Naive thymus-derived CD4-positive, alpha-beta T cell (primary cell): ENCODE measurements around the gene LAMTOR2. TPM values are rescaled to one million over a fixed set of nuclear protein-coding genes. Genes with fewer than 3 reads are reported as not detected.

ENCODE experiments used
- ATAC-seq: fragments of 150-1000 bp; cut with Tn5 transposase; 2 replicates; pipeline ENCODE4 v1.10.0; 2021; ENCODE audit warnings: mild to moderate bottlenecking, moderate library complexity
- CTCF ChIA-PET: fragments of 350-600 bp; sonication (Branson Sonifier 250); formaldehyde crosslinking; loops from one replicate; lab custom pipeline; 2021; ENCODE audit warnings: antibody characterized with exemption; lab: Charles Lee
- POLR2A ChIA-PET: fragments of 350-600 bp; sonication (Branson Sonifier 250); formaldehyde crosslinking; loops from one replicate; lab custom pipeline; 2021; ENCODE audit warnings: antibody characterized with exemption, inconsistent platforms; lab: Charles Lee
- DNase-seq, 9 donors: peaks; one replicate each; pipeline versions ENCODE4 v3.0.0 to v3.0.0-alpha.2; 2020 to 2022; ENCODE audit warnings: mixed read lengths in 1 of 9
- H3K27ac ChIP-seq: one replicate; pipeline ENCODE4 v1.7.0; 2013; ENCODE audit warnings: mild to moderate bottlenecking, low read depth, low read length, moderate library complexity
- H3K27me3 ChIP-seq, 2 donors: one replicate each; pipeline ENCODE4 v1.7.0; 2013; ENCODE audit warnings: low read length in 2 of 2, mild to moderate bottlenecking in 2 of 2, moderate library complexity in 2 of 2; ENCODE audit not compliant: control insufficient read depth in 2 of 2, insufficient read depth in 2 of 2
- H3K36me3 ChIP-seq, 3 experiments: 1 replicate in 2 of 3; 2 replicates in 1 of 3; pipeline ENCODE4 v1.7.0; 2013; ENCODE audit warnings: low read length in 3 of 3, mild to moderate bottlenecking in 3 of 3, moderate library complexity in 1 of 3; ENCODE audit not compliant: insufficient read depth in 3 of 3, control insufficient read depth in 2 of 3
- H3K4me1 ChIP-seq, 2 donors: one replicate each; pipeline ENCODE4 v1.7.0; 2013; ENCODE audit warnings: low read length in 2 of 2, mild to moderate bottlenecking in 2 of 2, moderate library complexity in 1 of 2; ENCODE audit not compliant: control insufficient read depth in 2 of 2, insufficient read depth in 2 of 2
- H3K4me3 ChIP-seq: 2 replicates; pipeline ENCODE4 v1.7.0; 2013; ENCODE audit warnings: mild to moderate bottlenecking, low read length
- H3K9me3 ChIP-seq, 3 experiments: 1 replicate in 2 of 3; 2 replicates in 1 of 3; pipeline ENCODE4 v1.7.0; 2013; ENCODE audit warnings: low read length in 3 of 3; ENCODE audit not compliant: control insufficient read depth in 2 of 3
- H3K27ac Mint-ChIP-seq, 9 donors: one replicate each; pipeline ENCODE4 v1.8.0; 2020 to 2022; ENCODE audit warnings: mixed read lengths in 9 of 9, mild to moderate bottlenecking in 8 of 9, moderate library complexity in 5 of 9, inconsistent platforms in 2 of 9
- H3K27me3 Mint-ChIP-seq, 5 donors: one replicate each; pipeline ENCODE4 v1.8.0; 2021 to 2022; ENCODE audit warnings: mixed read lengths in 5 of 5, mild to moderate bottlenecking in 1 of 5
- H3K36me3 Mint-ChIP-seq, 5 donors: one replicate each; pipeline ENCODE4 v1.8.0; 2020 to 2022; ENCODE audit warnings: mixed read lengths in 5 of 5, mild to moderate bottlenecking in 3 of 5, inconsistent platforms in 1 of 5
- H3K4me1 Mint-ChIP-seq, 7 donors: one replicate each; pipeline ENCODE4 v1.8.0; 2020 to 2022; ENCODE audit warnings: mixed read lengths in 7 of 7, mild to moderate bottlenecking in 3 of 7, inconsistent platforms in 1 of 7
- H3K4me3 Mint-ChIP-seq, 10 donors: one replicate each; pipeline ENCODE4 v1.8.0; 2020 to 2022; ENCODE audit warnings: mild to moderate bottlenecking in 10 of 10, mixed read lengths in 10 of 10, moderate library complexity in 6 of 10, inconsistent platforms in 2 of 10
- H3K9me3 Mint-ChIP-seq, 11 donors: one replicate each; pipeline ENCODE4 v1.8.0; 2020 to 2022; ENCODE audit warnings: mixed read lengths in 11 of 11, mild to moderate bottlenecking in 4 of 11, inconsistent platforms in 1 of 11, moderate library complexity in 1 of 11
- intact Hi-C, 2 donors: fragments of 100-400 bp; cut with micrococcal nuclease; formaldehyde crosslinking; loops; one replicate each; pipeline ENCODE4 v1.15.1; 2023
- polyA plus RNA-seq, 2 donors: library from polyadenylated mRNA; unstranded; fragments of 300-500 nt; fragmentation: Illumina TruSeq; gene quantifications; one replicate each; pipeline ENCODE4 v1.2.3, GENCODE V29; 2021
- total RNA-seq, 6 experiments: library from RNA in 5 of 6; stranded (reverse) in 5 of 6; gene quantifications; 1 replicate in 5 of 6; 2 replicates in 1 of 6; pipeline ENCODE4 v1.2.3 and lab custom pipeline; 2021 to 2026

Gene LAMTOR2
- total and polyA plus RNA-seq, 7 experiments from 2014 or later, result 13.3 to 97.9 (median 31.2) TPM

DNA sequence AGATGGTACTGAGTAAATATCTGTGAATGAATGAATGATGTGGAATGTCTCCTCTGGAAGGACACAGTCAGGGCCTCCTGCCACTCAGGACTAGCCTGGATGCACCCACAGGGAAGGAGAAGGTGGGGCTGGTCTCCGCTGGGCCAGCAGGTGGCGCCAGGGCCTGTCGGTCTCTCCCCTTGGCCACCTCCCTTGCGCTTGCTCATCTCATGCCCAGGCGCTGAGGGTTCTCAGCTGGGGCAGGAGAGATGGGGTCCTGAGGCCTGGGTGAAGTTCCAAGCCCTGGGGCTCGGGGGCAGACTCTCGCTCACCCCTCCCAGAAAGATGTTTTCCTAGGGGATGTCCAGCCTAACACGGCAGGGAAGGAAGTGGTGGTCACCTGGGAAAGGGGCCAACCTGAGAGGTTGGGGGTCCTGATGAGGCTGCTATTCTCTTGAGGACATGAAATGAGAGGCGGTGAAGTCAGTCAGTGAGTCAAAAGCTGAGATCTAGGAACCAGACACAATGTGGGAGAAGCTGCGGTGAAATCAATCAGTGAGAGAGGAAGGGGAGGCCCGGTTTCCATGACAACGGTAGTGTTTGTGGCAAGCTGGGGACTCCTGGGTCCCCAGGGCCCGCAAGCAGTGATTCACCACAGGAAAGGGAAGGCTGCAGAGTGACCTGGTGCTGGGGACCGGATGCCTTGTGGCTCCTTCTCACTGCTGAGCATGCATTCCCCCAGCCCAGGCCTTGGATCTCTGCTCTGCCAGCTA lies 42.2 kb downstream of the LAMTOR2 start:
- H3K36me3 Mint-ChIP-seq, result no peaks in the 10 kb centered on the region
- DNase-seq (peak; percentile 77 to 91 (median 80)), ATAC-seq (peak; percentile 87)
- peak overlapping the region; percentile 76 to 95 (median 91) for H3K27ac Mint-ChIP-seq
- peaks cover 18 to 45% (median 26%) of the 10 kb centered on the region in 7 donors for H3K4me1 Mint-ChIP-seq
- ChIA-PET POLR2A (interaction anchor here (0.6 to 5.0 kb wide), 7 partner anchors 9 to 605 kb away, joined by 3 to 49 read pairs (median 4); no protein-coding TSS in a partner anchor), CTCF (interaction anchor here (1.1 to 20.3 kb wide), 9 partner anchors 9 to 153 kb away, joined by 3 to 340 read pairs (median 5); partner anchors contain the start of gene LMNA)
- H3K27ac ChIP-seq, result peak overlapping the region; percentile 63
- peaks cover 0 to 52% (median 0%) of the 10 kb centered on the region in 5 donors for H3K27me3 Mint-ChIP-seq
- H3K9me3 Mint-ChIP-seq, result peaks cover 0 to 2% (median 0%) of the 10 kb centered on the region in 11 donors
- no peaks in the 10 kb centered on the region for H3K27me3 ChIP-seq
- peak overlapping the region; percentile 10 for H3K4me3 ChIP-seq
- H3K9me3 ChIP-seq, result no peaks in the 10 kb centered on the region
- H3K4me3 Mint-ChIP-seq, result peak overlapping the region; percentile 31 to 83 (median 72)
- intact Hi-C loops, result loop anchor here (1.0 to 2.0 kb wide), 5 partner anchors 9 to 222 kb away; partner anchors contain the start of gene LMNA (in 1 of the 2)
- peaks cover 18 to 22% of the 10 kb centered on the region in 2 donors for H3K4me1 ChIP-seq
- H3K36me3 ChIP-seq, result no peaks in the 10 kb centered on the region

DNA sequence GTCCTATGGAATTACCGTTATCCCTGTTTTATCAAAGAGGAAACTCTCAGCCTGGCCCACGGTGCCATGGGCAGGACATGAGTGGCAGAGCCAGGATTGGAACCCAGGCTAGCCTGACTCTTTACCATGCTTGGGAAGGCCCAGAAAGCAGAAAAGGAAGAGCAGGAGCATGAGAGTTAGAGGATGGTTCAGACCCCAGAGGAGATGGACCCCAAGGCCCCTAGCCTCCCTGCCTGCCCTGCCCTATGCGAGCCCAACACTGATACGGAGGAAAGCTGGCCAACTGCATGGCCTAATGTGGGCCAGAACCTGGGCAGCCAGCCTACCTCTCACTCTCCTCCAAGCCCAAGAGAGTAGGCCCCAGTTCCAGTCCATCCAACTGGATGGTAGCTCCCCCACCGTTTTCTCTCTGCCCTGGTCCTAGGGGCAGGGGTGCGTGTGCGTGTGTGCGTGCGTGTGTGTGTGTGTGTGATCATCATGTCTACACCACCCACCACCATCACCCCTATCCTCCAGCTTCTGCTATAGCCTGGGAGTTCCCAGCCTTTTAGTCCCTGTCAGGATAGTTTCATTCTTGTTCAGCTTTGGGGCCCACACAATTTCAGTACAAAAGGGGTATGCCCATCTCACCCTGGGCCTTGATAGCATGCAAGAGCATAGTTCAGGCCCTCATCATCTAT lies 43.1 kb downstream of the LAMTOR2 start:
- Histone ChIP-seq H3K9me3 (no peaks in the 10 kb centered on the region), H3K36me3 (no peaks in the 10 kb centered on the region), H3K4me1 (peaks cover 18 to 22% of the 10 kb centered on the region in 2 donors), H3K27me3 (no peaks in the 10 kb centered on the region), H3K27ac (peak overlapping the region; percentile 44), H3K4me3 (no peak overlapping the region)
- ATAC-seq (no peak), DNase-seq (peak in 2 of 9 donors; percentile 27 to 70)
- ChIA-PET CTCF (interaction anchor here (0.6 to 20.3 kb wide), 5 partner anchors 10 to 127 kb away, joined by 5 to 340 read pairs (median 5); no protein-coding TSS in a partner anchor), POLR2A (interaction anchor here (1.8 to 5.0 kb wide), 2 partner anchors 8 to 32 kb away, joined by 4 to 49 read pairs; no protein-coding TSS in a partner anchor)
- peaks cover 0 to 50% (median 0%) of the 10 kb centered on the region in 5 donors for H3K27me3 Mint-ChIP-seq
- H3K4me1 Mint-ChIP-seq, result peaks cover 18 to 45% (median 26%) of the 10 kb centered on the region in 7 donors
- H3K27ac Mint-ChIP-seq, result peak overlapping the region; percentile 76 to 95 (median 91)
- peak overlapping the region in 8 of 10 donors; percentile 25 to 83 (median 68) for H3K4me3 Mint-ChIP-seq
- peaks cover 0 to 2% (median 0%) of the 10 kb centered on the region in 11 donors for H3K9me3 Mint-ChIP-seq
- intact Hi-C loops, result loop anchor here (1.0 to 2.0 kb wide), 4 partner anchors 9 to 221 kb away; partner anchors contain the start of gene LMNA (in 1 of the 2)
- no peaks in the 10 kb centered on the region for H3K36me3 Mint-ChIP-seq

DNA sequence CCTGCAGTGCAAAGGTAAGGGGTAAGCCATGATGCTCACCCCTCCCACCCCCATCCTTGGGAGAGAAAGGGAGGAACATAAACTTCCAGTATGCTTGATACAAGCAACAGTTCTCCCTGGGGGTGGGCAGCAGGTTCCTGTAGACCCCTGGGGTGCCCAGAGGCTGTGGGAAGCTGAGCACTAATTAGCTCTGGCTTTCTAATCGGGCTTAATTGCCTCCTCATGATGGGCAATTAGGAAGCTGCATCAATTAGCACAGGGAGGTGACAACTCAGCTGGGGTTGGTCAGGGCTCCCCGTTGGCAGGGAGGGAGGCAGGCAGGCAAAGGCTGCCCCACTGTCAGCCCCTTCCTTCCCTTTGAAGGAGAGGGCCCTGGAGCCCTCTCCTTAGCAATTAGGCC lies 44.2 kb downstream of the LAMTOR2 start:
- Histone ChIP-seq H3K27me3 (no peaks in the 10 kb centered on the region), H3K4me3 (no peak overlapping the region), H3K27ac (no peak overlapping the region), H3K36me3 (no peaks in the 10 kb centered on the region), H3K4me1 (peaks cover 22 to 26% of the 10 kb centered on the region in 2 donors), H3K9me3 (no peaks in the 10 kb centered on the region)
- intact Hi-C loops, result no loop called here
- H3K9me3 Mint-ChIP-seq, result peaks cover 0 to 2% (median 0%) of the 10 kb centered on the region in 11 donors
- H3K36me3 Mint-ChIP-seq, result no peaks in the 10 kb centered on the region
- ATAC-seq, result no peak
- DNase-seq, result no peak
- H3K4me3 Mint-ChIP-seq, result no peak overlapping the region
- POLR2A ChIA-PET, result interaction anchor here (5.0 kb wide), 1 partner anchor 30 kb away, joined by 49 read pairs; no protein-coding TSS in a partner anchor
- CTCF ChIA-PET, result interaction anchor here (0.6 to 20.3 kb wide), 4 partner anchors 9 to 207 kb away, joined by 3 to 340 read pairs (median 3); no protein-coding TSS in a partner anchor
- peaks cover 18 to 52% (median 35%) of the 10 kb centered on the region in 7 donors for H3K4me1 Mint-ChIP-seq
- H3K27me3 Mint-ChIP-seq, result peaks cover 0 to 52% (median 0%) of the 10 kb centered on the region in 5 donors
- peak overlapping the region in 4 of 9 donors; percentile 82 to 95 (median 92) for H3K27ac Mint-ChIP-seq

DNA sequence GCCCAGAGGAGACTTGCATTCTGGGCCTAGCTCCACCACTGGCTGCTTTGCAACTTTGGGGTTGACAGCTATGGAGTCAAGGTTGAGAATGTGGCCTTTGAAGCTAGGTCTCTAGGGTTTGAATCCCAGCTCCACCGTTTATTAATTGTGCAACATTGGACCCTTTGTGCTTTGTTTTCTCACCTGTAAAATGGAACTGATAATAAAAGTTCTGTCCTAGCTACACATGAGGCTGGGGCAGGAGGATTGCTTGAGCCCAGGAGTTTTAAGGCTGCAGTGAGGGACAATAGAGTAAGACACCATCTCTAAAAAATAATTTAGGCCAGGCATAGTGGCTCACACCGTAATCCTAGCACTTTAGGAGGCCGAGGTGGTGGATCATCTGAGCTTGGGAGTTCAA lies 44.7 kb downstream of the LAMTOR2 start:
- POLR2A ChIA-PET, result interaction anchor here (0.8 to 5.0 kb wide), 2 partner anchors 8 to 30 kb away, joined by 3 to 49 read pairs; no protein-coding TSS in a partner anchor
- H3K36me3 Mint-ChIP-seq, result no peaks in the 10 kb centered on the region
- DNase-seq, result no peak
- no peak overlapping the region for H3K27ac ChIP-seq
- intact Hi-C loops, result no loop called here
- no peaks in the 10 kb centered on the region for H3K36me3 ChIP-seq
- H3K4me3 ChIP-seq, result no peak overlapping the region
- H3K4me3 Mint-ChIP-seq, result no peak overlapping the region
- peaks cover 0 to 2% (median 0%) of the 10 kb centered on the region in 11 donors for H3K9me3 Mint-ChIP-seq
- peaks cover 22 to 31% of the 10 kb centered on the region in 2 donors for H3K4me1 ChIP-seq
- peaks cover 20 to 55% (median 39%) of the 10 kb centered on the region in 7 donors for H3K4me1 Mint-ChIP-seq
- no peaks in the 10 kb centered on the region for H3K27me3 ChIP-seq
- ATAC-seq, result no peak
- peak overlapping the region in 5 of 9 donors; percentile 2 to 54 (median 26) for H3K27ac Mint-ChIP-seq
- no peaks in the 10 kb centered on the region for H3K9me3 ChIP-seq
- H3K27me3 Mint-ChIP-seq, result peaks cover 0 to 49% (median 0%) of the 10 kb centered on the region in 5 donors
- CTCF ChIA-PET, result interaction anchor here (0.6 to 20.3 kb wide), 5 partner anchors 9 to 206 kb away, joined by 3 to 340 read pairs (median 3); no protein-coding TSS in a partner anchor

DNA sequence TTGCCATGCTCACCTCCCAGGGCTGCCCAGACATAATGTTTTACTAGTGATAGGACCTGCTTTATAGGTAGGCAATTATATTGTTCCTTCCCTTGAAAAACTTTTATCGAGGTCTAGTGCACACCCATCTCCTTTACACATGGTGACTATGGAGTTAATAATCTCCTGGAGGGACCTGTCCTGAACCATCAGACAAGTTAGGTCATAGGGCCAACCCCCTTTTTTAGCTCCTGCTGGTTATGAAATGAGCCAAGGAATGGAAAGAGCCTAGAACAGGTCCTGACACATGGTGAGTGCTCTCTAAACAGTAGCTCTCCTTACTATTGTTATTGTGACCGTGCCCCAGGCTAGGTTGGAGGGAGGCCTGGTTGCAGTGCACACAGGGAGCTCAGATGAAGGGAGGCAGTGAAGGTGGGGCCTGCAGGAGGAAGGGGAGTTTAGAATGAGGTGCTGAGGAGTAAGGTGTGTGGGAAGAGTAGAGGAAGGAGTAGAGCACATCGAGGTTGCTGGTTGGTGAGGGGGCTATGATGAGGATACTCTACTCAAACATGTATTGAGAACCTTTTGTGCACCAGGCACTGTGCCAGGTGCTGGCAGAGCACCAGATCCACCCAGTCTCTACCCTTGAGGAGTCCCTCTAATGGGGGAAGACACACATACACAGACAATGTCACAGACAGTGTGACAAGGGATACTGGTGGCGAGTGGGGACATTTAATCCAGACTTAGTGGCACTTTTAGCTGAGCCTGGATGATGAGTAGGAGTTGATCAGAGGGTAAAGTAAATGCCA lies 45.8 kb downstream of the LAMTOR2 start:
- no peaks in the 10 kb centered on the region for H3K36me3 Mint-ChIP-seq
- peak overlapping the region in 1 of 10 donors; percentile 1 for H3K4me3 Mint-ChIP-seq
- ChIA-PET CTCF (interaction anchor here (1.3 to 20.3 kb wide), 3 partner anchors 10 to 41 kb away, joined by 3 to 340 read pairs (median 8); no protein-coding TSS in a partner anchor), POLR2A (interaction anchor here (0.6 to 0.8 kb wide), 2 partner anchors 10 to 366 kb away, joined by 3 read pairs; no protein-coding TSS in a partner anchor)
- H3K27ac ChIP-seq, result no peak overlapping the region
- H3K27me3 Mint-ChIP-seq, result peaks cover 0 to 49% (median 0%) of the 10 kb centered on the region in 5 donors
- intact Hi-C loops, result no loop called here
- DNase-seq, result no peak
- peaks cover 0 to 2% (median 0%) of the 10 kb centered on the region in 11 donors for H3K9me3 Mint-ChIP-seq
- H3K27me3 ChIP-seq, result no peaks in the 10 kb centered on the region
- no peaks in the 10 kb centered on the region for H3K36me3 ChIP-seq
- H3K27ac Mint-ChIP-seq, result peak overlapping the region in 7 of 9 donors; percentile 14 to 90 (median 40)
- no peak for ATAC-seq
- H3K9me3 ChIP-seq, result no peaks in the 10 kb centered on the region
- peaks cover 25 to 61% (median 42%) of the 10 kb centered on the region in 7 donors for H3K4me1 Mint-ChIP-seq
- H3K4me3 ChIP-seq, result no peak overlapping the region
- H3K4me1 ChIP-seq, result peaks cover 25 to 42% of the 10 kb centered on the region in 2 donors
